HepG2 (cell line): ENCODE results near the gene POC1B. TPM values are rescaled to one million over a fixed set of nuclear protein-coding genes. Genes with fewer than 3 reads are reported as not detected.

ENCODE experiments used
- FOXK1 ChIP-seq: sonication (generic); formaldehyde crosslinking; IDR thresholded peaks from 2 replicates; pipeline ENCODE4 v1.4.0; 2020; ENCODE audit warnings: low read depth, missing genetic modification reagents, borderline replicate concordance
- GABPA ChIP-seq, 2 experiments: IDR thresholded peaks; 2 replicates each; pipeline ENCODE4 v1.6.1; 2011 to 2016; ENCODE audit warnings: low read depth in 2 of 2, low read length in 1 of 2, missing biosample characterization in 1 of 2, missing genetic modification characterization in 1 of 2
- GATA4 ChIP-seq: sonication (generic); IDR thresholded peaks from 2 replicates; pipeline ENCODE4 v1.6.1; 2016; ENCODE audit warnings: antibody characterized with exemption, low read depth, borderline replicate concordance
- HOXD1 ChIP-seq: sonication (generic); formaldehyde crosslinking; IDR thresholded peaks from 2 replicates; pipeline ENCODE4 v1.5.0; 2020; ENCODE audit warnings: missing genetic modification reagents
- KDM5A ChIP-seq: fragments of 200-600 bp; sonication (generic); IDR thresholded peaks from 2 replicates; pipeline ENCODE4 v1.7.0; 2018; ENCODE audit warnings: antibody characterized with exemption, mild to moderate bottlenecking, low read length, borderline replicate concordance
- MIER3 ChIP-seq: IDR thresholded peaks from 2 replicates; pipeline ENCODE4 v1.6.1; 2016; ENCODE audit warnings: missing compliant biosample characterization, borderline replicate concordance
- NCOR1 ChIP-seq: fragments of 200-600 bp; sonication (generic); IDR thresholded peaks from 2 replicates; pipeline ENCODE4 v1.7.0; 2017; ENCODE audit warnings: antibody characterized with exemption, low read length, borderline replicate concordance
- NFKBIZ ChIP-seq: IDR thresholded peaks from 2 replicates; pipeline ENCODE4 v1.6.1; 2018; ENCODE audit warnings: missing genetic modification reagents, missing compliant biosample characterization
- POLR2AphosphoS2 ChIP-seq: IDR thresholded peaks from 2 replicates; pipeline ENCODE4 v1.6.1; 2011; ENCODE audit warnings: low read depth, low read length, improper control_type of control experiment
- SP2 ChIP-seq: sonication (generic); formaldehyde crosslinking; IDR thresholded peaks from 2 replicates; pipeline ENCODE4 v1.5.1; 2020; ENCODE audit warnings: mild to moderate bottlenecking, missing genetic modification reagents
- SYNCRIP ChIP-seq: fragments of 200-400 bp; formaldehyde crosslinking; IDR thresholded peaks from 2 replicates; pipeline ENCODE4 v1.6.1; 2018; ENCODE audit warnings: mild to moderate bottlenecking, low read depth, low read length; ENCODE audit not compliant: insufficient read depth
- ZNF747 ChIP-seq: sonication (generic); formaldehyde crosslinking; IDR thresholded peaks from 2 replicates; pipeline ENCODE4 v1.8.1; 2023; ENCODE audit warnings: missing genetic modification reagents, mild to moderate bottlenecking, borderline replicate concordance
- polyA plus RNA-seq, 8 experiments: library from polyadenylated mRNA; depleted of rRNA in 3 of 8; stranded (reverse) in 7 of 8; unstranded in 1 of 8; fragments of >200 nt; fragmentation: Illumina TruSeq in 4 of 8; extraction: Trizol in 4 of 8; gene quantifications; 2 replicates each; pipeline versions ENCODE4 v1.2.1 to v1.2.3, GENCODE V29; 2011 to 2016; ENCODE audit warnings: low read depth in 4 of 8, missing spikeins in 1 of 8, mixed read lengths in 1 of 8; ENCODE audit not compliant: insufficient read depth in 1 of 8
- total RNA-seq, 5 experiments: library from RNA; depleted of rRNA; stranded (reverse); fragments of >200 nt; fragmentation: Illumina TruSeq; extraction: Trizol; gene quantifications; 2 replicates each; pipeline ENCODE4 v1.2.3, GENCODE V29; 2016; ENCODE audit warnings: low read depth in 1 of 5
- TF ChIP-seq, protein P1 (sequence below): sonication (generic); formaldehyde crosslinking; IDR thresholded peaks from 2 replicates; pipeline ENCODE4 v1.5.1; 2020; ENCODE audit warnings: mild to moderate bottlenecking, moderate library complexity, missing genetic modification reagents
- TF ChIP-seq, protein P2 (sequence below): fragments of 450-650 bp; IDR thresholded peaks from 2 replicates; pipeline ENCODE4 v1.6.1; 2016
- TF ChIP-seq, protein P3 (sequence below): sonication (generic); formaldehyde crosslinking; IDR thresholded peaks from 2 replicates; pipeline ENCODE4 v1.8.1; 2023; ENCODE audit warnings: mild to moderate bottlenecking, inconsistent platforms, moderate library complexity, missing genetic modification reagents, borderline replicate concordance
- TF ChIP-seq, protein P4 (sequence below): sonication (generic); formaldehyde crosslinking; IDR thresholded peaks from 2 replicates; pipeline ENCODE4 v1.8.0; 2022; ENCODE audit warnings: mild to moderate bottlenecking, missing genetic modification reagents, moderate library complexity
- TF ChIP-seq, protein P5 (sequence below): sonication (generic); formaldehyde crosslinking; IDR thresholded peaks from 2 replicates; pipeline ENCODE4 v1.4.0; 2020; ENCODE audit warnings: missing genetic modification reagents, borderline replicate concordance
- TF ChIP-seq, protein P6 (sequence below): sonication (generic); formaldehyde crosslinking; IDR thresholded peaks from 2 replicates; pipeline ENCODE4 v1.5.0; 2020; ENCODE audit warnings: mild to moderate bottlenecking, missing genetic modification reagents

Gene POC1B
- total and polyA plus RNA-seq, 2 of the 13 experiments (the other 11 are each of a cell fraction or from before 2014, with no cell fraction given): 9.3 to 11.0 TPM

DNA sequence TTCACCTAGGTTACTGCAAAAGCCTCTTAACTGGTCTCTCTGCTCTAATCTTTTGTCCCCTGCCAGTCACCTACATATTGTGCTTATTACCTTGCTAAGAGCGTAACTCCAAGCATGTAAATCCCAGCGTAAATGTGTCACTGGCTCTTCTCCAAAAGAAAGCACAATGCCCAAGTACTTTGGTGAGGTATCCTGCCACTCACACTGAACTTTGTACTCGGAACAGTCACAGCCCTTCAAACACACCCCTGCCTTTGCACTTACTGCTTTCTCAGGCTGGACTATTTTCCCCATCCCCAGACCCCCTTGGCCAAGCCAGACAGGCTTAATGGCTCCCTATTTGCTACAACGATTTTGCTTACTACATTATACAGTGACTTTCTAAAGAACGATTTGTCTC, 33.0 kb downstream of the POC1B start (continued):
- TF ChIP-seq SP2 (CRISPR knock-in tag): no peak
- TF ChIP-seq, protein P1, sequence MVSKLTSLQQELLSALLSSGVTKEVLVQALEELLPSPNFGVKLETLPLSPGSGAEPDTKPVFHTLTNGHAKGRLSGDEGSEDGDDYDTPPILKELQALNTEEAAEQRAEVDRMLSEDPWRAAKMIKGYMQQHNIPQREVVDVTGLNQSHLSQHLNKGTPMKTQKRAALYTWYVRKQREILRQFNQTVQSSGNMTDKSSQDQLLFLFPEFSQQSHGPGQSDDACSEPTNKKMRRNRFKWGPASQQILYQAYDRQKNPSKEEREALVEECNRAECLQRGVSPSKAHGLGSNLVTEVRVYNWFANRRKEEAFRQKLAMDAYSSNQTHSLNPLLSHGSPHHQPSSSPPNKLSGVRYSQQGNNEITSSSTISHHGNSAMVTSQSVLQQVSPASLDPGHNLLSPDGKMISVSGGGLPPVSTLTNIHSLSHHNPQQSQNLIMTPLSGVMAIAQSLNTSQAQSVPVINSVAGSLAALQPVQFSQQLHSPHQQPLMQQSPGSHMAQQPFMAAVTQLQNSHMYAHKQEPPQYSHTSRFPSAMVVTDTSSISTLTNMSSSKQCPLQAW (CRISPR knock-in tag): no peak
- TF ChIP-seq KDM5A: no peak
- no peak for TF ChIP-seq GATA4
- no peak for TF ChIP-seq FOXK1 (CRISPR knock-in tag)
- no peak for TF ChIP-seq GABPA (IDR thresholded peaks at IDR 0.05; ENCODE audit: low read depth, low read length)
- TF ChIP-seq GABPA (CRISPR knock-in tag; IDR thresholded peaks at IDR 0.05; ENCODE audit: low read depth): no peak
- TF ChIP-seq NFKBIZ (CRISPR knock-in tag): no peak
- TF ChIP-seq POLR2AphosphoS2: no peak
- TF ChIP-seq, protein P2, sequence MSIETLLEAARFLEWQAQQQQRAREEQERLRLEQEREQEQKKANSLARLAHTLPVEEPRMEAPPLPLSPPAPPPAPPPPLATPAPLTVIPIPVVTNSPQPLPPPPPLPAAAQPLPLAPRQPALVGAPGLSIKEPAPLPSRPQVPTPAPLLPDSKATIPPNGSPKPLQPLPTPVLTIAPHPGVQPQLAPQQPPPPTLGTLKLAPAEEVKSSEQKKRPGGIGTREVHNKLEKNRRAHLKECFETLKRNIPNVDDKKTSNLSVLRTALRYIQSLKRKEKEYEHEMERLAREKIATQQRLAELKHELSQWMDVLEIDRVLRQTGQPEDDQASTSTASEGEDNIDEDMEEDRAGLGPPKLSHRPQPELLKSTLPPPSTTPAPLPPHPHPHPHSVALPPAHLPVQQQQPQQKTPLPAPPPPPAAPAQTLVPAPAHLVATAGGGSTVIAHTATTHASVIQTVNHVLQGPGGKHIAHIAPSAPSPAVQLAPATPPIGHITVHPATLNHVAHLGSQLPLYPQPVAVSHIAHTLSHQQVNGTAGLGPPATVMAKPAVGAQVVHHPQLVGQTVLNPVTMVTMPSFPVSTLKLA: no peak
- TF ChIP-seq, protein P3, sequence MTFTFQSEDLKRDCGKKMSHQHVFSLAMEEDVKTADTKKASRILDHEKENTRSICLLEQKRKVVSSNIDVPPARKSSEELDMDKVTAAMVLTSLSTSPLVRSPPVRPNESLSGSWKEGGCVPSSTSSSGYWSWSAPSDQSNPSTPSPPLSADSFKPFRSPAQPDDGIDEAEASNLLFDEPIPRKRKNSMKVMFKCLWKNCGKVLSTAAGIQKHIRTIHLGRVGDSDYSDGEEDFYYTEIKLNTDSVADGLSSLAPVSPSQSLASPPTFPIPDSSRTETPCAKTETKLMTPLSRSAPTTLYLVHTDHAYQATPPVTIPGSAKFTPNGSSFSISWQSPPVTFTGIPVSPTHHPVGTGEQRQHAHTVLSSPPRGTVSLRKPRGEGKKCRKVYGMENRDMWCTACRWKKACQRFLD (CRISPR knock-in tag): no peak
- TF ChIP-seq HOXD1: no peak
- TF ChIP-seq ZNF747: no peak
- TF ChIP-seq SYNCRIP: no peak
- TF ChIP-seq, protein P4, sequence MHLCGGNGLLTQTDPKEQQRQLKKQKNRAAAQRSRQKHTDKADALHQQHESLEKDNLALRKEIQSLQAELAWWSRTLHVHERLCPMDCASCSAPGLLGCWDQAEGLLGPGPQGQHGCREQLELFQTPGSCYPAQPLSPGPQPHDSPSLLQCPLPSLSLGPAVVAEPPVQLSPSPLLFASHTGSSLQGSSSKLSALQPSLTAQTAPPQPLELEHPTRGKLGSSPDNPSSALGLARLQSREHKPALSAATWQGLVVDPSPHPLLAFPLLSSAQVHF: no peak
- TF ChIP-seq MIER3: no peak
- TF ChIP-seq, protein P5, sequence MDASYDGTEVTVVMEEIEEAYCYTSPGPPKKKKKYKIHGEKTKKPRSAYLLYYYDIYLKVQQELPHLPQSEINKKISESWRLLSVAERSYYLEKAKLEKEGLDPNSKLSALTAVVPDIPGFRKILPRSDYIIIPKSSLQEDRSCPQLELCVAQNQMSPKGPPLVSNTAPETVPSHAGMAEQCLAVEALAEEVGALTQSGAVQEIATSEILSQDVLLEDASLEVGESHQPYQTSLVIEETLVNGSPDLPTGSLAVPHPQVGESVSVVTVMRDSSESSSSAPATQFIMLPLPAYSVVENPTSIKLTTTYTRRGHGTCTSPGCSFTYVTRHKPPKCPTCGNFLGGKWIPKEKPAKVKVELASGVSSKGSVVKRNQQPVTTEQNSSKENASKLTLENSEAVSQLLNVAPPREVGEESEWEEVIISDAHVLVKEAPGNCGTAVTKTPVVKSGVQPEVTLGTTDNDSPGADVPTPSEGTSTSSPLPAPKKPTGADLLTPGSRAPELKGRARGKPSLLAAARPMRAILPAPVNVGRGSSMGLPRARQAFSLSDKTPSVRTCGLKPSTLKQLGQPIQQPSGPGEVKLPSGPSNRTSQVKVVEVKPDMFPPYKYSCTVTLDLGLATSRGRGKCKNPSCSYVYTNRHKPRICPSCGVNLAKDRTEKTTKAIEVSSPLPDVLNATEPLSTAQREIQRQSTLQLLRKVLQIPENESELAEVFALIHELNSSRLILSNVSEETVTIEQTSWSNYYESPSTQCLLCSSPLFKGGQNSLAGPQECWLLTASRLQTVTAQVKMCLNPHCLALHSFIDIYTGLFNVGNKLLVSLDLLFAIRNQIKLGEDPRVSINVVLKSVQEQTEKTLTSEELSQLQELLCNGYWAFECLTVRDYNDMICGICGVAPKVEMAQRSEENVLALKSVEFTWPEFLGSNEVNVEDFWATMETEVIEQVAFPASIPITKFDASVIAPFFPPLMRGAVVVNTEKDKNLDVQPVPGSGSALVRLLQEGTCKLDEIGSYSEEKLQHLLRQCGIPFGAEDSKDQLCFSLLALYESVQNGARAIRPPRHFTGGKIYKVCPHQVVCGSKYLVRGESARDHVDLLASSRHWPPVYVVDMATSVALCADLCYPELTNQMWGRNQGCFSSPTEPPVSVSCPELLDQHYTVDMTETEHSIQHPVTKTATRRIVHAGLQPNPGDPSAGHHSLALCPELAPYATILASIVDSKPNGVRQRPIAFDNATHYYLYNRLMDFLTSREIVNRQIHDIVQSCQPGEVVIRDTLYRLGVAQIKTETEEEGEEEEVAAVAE (CRISPR knock-in tag): 0 out of 2 replicates have a peak, but pooled peaks have one; percentile 45
- no peak for TF ChIP-seq NCOR1
- TF ChIP-seq, protein P6, sequence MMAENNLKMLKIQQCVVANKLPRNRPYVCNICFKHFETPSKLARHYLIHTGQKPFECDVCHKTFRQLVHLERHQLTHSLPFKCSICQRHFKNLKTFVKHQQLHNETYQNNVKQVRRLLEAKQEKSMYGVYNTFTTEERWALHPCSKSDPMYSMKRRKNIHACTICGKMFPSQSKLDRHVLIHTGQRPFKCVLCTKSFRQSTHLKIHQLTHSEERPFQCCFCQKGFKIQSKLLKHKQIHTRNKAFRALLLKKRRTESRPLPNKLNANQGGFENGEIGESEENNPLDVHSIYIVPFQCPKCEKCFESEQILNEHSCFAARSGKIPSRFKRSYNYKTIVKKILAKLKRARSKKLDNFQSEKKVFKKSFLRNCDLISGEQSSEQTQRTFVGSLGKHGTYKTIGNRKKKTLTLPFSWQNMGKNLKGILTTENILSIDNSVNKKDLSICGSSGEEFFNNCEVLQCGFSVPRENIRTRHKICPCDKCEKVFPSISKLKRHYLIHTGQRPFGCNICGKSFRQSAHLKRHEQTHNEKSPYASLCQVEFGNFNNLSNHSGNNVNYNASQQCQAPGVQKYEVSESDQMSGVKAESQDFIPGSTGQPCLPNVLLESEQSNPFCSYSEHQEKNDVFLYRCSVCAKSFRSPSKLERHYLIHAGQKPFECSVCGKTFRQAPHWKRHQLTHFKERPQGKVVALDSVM (CRISPR knock-in tag): no peak
